SK-N-SH (cell line): ENCODE measurements around the gene CEP70.

ENCODE experiments used
- CTCF ChIP-seq: fragments of 200-600 bp; sonication (generic); IDR thresholded peaks from 2 replicates; pipeline ENCODE4 v1.6.1; 2017; ENCODE audit warnings: antibody characterized with exemption, mild to moderate bottlenecking, moderate library complexity
- EP300 ChIP-seq, 2 experiments: IDR thresholded peaks; 2 replicates each; pipeline versions ENCODE4 v1.4.0 to v1.6.1; 2012; ENCODE audit warnings: borderline replicate concordance in 1 of 2, low read depth in 1 of 2, low read length in 1 of 2
- FOXM1 ChIP-seq: IDR thresholded peaks from 2 replicates; pipeline ENCODE4 v1.4.0; 2012; ENCODE audit warnings: low read depth, mild to moderate bottlenecking
- GABPA ChIP-seq: IDR thresholded peaks from 2 replicates; pipeline ENCODE4 v1.4.0; 2012; ENCODE audit warnings: low read depth, mild to moderate bottlenecking
- MAX ChIP-seq: IDR thresholded peaks from 2 replicates; pipeline ENCODE4 v1.4.0; 2012; ENCODE audit warnings: low read depth
- MXI1 ChIP-seq: IDR thresholded peaks from 2 replicates; pipeline ENCODE4 v1.6.1; 2012; ENCODE audit warnings: mild to moderate bottlenecking, low read depth, low read length, improper control_type of control experiment
- POLR2AphosphoS5 ChIP-seq: IDR thresholded peaks from 2 replicates; pipeline ENCODE4 v1.6.1; 2012; ENCODE audit warnings: low read depth, low read length
- RAD21 ChIP-seq: IDR thresholded peaks from 2 replicates; pipeline ENCODE4 v1.6.1; 2012; ENCODE audit warnings: mild to moderate bottlenecking, low read length
- REST ChIP-seq: IDR thresholded peaks from 2 replicates; pipeline ENCODE4 v1.6.1; 2012; ENCODE audit warnings: mild to moderate bottlenecking, low read depth, low read length, moderate library complexity
- SIN3A ChIP-seq: IDR thresholded peaks from 2 replicates; pipeline ENCODE4 v1.6.1; 2012; ENCODE audit warnings: low read depth, mild to moderate bottlenecking, low read length, moderate library complexity, borderline replicate concordance
- SMC3 ChIP-seq: IDR thresholded peaks from 2 replicates; pipeline ENCODE4 v1.6.1; 2012; ENCODE audit warnings: low read depth, low read length, improper control_type of control experiment
- TAF1 ChIP-seq: IDR thresholded peaks from 2 replicates; pipeline ENCODE4 v1.6.1; 2012; ENCODE audit warnings: low read depth, mild to moderate bottlenecking, low read length, moderate library complexity, borderline replicate concordance
- YY1 ChIP-seq: IDR thresholded peaks from 2 replicates; pipeline ENCODE4 v1.4.0; 2012; ENCODE audit warnings: low read depth, mild to moderate bottlenecking

- TF ChIP-seq CTCF (no peak), GABPA (no peak), POLR2AphosphoS5 (no peak), MAX (no peak), TAF1 (no peak), RAD21 (no peak), MXI1 (no peak), SIN3A (no peak), YY1 (no peak), REST (no peak), FOXM1 (no peak), EP300 (IDR thresholded peaks at IDR 0.05; ENCODE audit: borderline replicate concordance in 1 of 2, low read depth in 1 of 2, low read length in 1 of 2) (no peak), SMC3 (no peak)
Observed at GRCh38 chr3:138494607-138494929, 99.5 kb downstream of the CEP70 start.
